HUDEP-2 (cell line): ENCODE data around the gene TBCB.

Experiments
- DNase-seq, 76 experiments: peaks; one replicate each; lab custom pipeline; 2025; ENCODE audit not compliant: unreplicated experiment in 76 of 76; lab: John Stamatoyannopoulos, UW

TBCB gene

GRCh38 chr19:36100476-36100875, 14.8 kb upstream of the TBCB start:
- peak in 73 of 76 experiments; percentile 20 to 93 (median 79) for DNase-seq

GRCh38 chr19:36101550-36102327, 13.5 kb upstream of the TBCB start:
- DNase-seq: no peak

GRCh38 chr19:36103040-36103626, 12.1 kb upstream of the TBCB start:
- DNase-seq: no peak

- peak in 75 of 76 experiments; percentile 71 to 97 (median 89) for DNase-seq
These were observed 11.3 kb upstream of the TBCB start for GRCh38 chr19:36103842-36104552.

GRCh38 chr19:36106441-36106840, 8.8 kb upstream of the TBCB start:
- DNase-seq: no peak

- no peak for DNase-seq
These were observed 8.3 kb upstream of the TBCB start for GRCh38 chr19:36106991-36107390.

- DNase-seq: no peak
These were observed 6.6 kb upstream of the TBCB start for GRCh38 chr19:36108684-36109083.

- no peak for DNase-seq
These were observed 4.6 kb upstream of the TBCB start, which contains the start of gene OVOL3 for GRCh38 chr19:36110487-36111199. TSS of gene OVOL3 (plus strand) at chr19:36111143. CDS start at chr19:36111203, 60 bp downstream.

- no peak for DNase-seq
These were observed 4.1 kb upstream of the TBCB start for GRCh38 chr19:36111200-36111539.

GRCh38 chr19:36112678-36113077, 2.6 kb upstream of the TBCB start:
- DNase-seq: no peak

- no peak for DNase-seq
These were observed 1.8 kb upstream of the TBCB start for GRCh38 chr19:36113425-36113824.

- DNase-seq: peak in 6 of 76 experiments; percentile 22 to 51 (median 30)
These were observed 1.2 kb upstream of the TBCB start for GRCh38 chr19:36113894-36114720.

GRCh38 chr19:36114721-36115452, 381 bp upstream of the TBCB start, which contains the start of gene POLR2I:
TSS of gene POLR2I (minus strand) at chr19:36114875. CDS start at chr19:36114856, 19 bp downstream.
- peak; percentile 95 to 100 (median 100) for DNase-seq

GRCh38 chr19:36116344-36116637, 1.0 kb downstream of the TBCB start:
- no peak for DNase-seq

- no peak for DNase-seq
These were observed 5.1 kb downstream of the TBCB start for GRCh38 chr19:36120092-36120983.

GRCh38 chr19:36120984-36121358, 5.7 kb downstream of the TBCB start:
- DNase-seq: no peak

- no peak for DNase-seq
These were observed 6.3 kb downstream of the TBCB start for GRCh38 chr19:36121486-36122124.

- no peak for DNase-seq
These were observed 10.3 kb downstream of the TBCB start for GRCh38 chr19:36125557-36125956.
